ENCODE data around the gene ZW10.

GRCh38 chr11:113779496-113779895 lies 6.0 kb upstream of the ZW10 start, which contains the start of gene CLDN25:
- TF ChIP-seq CTCF (IDR thresholded peaks at IDR 0.05) (no peak), POLR2A (IDR thresholded peaks at IDR 0.05) (no peak)

Measured in esophagus squamous epithelium (tissue), 4 donors.